HG02938 (cell line): ENCODE results near the gene SLC25A4.
"Not testable (repeated sequence)": the region's sequence is repeated elsewhere in the genome, so short reads cannot be mapped to it uniquely, and the experiment has no call there.

Experiments
- ATAC-seq: cut with Tn5 transposase; IDR thresholded peaks from one replicate; pipeline ENCODE4 v1.9.1; 2021; ENCODE audit warnings: mild to moderate bottlenecking, moderate library complexity; ENCODE audit not compliant: unreplicated experiment

The SLC25A4 gene

GRCh38 chr4:185142912-185143600, at the start of gene SLC25A4:
Gene SLC25A4 (plus strand): TSS chr4:185143266. CDS start chr4:185143373, 107 bp downstream.
- peak; percentile 88 for ATAC-seq

- no peak for ATAC-seq
These were observed 49.5 kb upstream of the SLC25A4 start for GRCh38 chr4:185093603-185094002.

GRCh38 chr4:185096032-185096653, 46.9 kb upstream of the SLC25A4 start:
- no peak for ATAC-seq

DNA sequence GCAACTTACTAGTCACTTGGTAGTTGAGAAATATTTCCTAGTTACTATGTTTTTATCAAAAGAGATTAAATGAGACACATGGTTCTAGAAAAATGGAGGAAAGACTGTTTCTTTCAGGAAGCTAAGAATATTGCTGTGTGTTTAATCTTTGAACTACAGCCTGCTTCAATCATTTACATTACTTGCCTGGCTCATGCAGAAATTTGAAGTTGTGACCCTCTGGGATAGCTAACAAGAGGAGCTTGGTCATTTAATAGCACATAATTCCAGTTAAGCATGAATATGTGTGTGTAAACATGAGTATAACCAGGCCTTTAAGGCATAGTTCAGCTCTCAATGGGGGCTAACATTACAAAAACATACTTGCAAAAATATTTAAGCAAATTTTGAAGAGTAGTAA, 44.6 kb upstream of the SLC25A4 start:
- no peak for ATAC-seq

DNA sequence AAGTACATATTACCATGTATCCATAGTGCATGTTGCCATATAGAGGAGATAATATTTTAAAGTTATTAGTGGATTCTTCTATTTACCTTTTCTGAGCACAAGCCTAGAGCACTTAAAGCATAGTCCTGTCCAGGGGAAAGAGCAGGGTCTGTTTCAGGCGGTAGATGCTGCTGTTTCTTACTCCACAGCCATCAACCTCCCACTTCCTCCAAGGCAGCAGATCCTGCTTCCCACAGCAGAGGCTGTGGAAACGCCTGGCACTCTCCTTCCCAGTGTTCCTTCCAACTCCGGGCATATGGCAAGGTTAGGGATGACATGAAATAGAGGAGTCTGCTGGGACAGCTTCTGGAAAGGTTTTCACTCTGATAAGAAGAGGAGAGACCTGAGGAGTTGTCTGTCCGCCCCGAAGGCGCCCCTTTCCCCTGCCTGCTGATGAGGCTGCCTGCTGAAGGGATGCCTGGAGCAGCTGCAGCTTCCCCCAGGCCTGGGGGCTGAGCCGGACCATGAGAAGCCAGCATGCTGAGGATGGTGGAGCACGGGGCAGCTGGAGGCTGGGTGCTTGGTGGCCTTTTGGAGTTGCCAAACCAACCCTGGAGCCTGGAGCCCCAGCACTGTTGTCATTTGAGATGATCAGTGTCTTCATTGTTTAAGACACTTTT, 43.9 kb upstream of the SLC25A4 start:
- ATAC-seq, result no peak

- ATAC-seq, result no peak
These were observed 43.1 kb upstream of the SLC25A4 start for GRCh38 chr4:185099940-185100339.

DNA sequence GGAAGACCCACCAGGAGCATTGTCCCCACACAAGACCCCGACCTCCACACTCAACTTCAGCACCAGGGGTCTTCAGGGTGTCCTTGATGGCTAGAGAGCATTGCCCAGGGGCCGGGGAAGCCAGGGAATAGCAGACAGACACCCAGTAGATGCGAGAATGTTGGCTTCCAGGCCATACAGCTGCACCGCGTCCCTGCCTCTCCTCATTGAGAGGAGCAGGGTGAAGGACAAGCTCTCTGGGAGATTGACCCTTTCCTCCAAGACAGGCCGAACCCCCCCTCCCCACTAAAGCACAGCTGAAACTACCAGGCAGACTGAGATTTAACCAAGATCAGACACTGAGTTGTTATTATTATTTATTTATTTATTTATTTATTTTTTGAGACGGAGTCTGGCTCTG, 42.6 kb upstream of the SLC25A4 start:
- ATAC-seq, result no peak

DNA sequence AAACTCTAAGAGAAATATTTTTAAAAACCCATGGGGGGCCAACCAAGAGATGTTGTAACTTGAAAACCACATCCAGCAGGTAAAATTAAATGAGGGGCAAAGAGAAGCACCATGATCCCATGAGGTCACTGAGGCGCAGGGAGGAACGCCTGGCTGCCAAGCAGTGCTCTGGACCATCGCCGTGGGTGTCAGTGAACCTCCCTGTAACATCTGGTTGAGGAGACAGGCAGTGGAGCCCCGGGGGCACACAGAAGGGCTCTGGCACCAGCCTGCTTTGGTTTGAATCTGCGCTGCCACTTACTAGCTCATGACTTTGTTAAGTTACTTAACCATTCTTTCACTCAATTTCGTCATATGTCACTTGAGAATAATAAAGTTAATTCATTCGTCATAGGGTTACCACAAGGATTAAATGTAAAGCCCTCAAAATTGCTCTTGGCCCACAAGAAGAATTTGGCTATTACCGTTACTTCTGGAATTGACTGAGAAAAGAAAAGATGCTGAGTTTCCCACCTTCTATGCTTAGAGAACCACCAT, 41.6 kb upstream of the SLC25A4 start:
- ATAC-seq, result no peak

DNA sequence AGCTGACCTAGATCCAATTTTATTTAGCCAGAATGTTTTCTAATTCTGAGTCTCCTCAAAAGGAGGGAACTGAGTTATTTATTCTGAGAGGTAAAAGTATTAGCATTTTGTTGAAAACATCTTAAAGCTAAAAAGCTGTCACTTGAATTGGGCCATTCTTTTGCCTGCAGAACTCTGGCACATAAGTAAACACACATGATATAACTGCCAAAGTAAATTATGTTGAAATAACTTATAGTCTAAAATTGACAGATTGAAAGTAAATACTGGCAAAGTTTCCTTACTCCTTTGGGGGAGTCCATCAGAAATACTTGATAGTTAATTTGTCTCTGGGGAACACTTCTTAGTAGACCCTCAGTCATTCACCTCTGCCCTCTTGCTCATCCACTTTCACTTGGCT, 38.3 kb upstream of the SLC25A4 start:
- ATAC-seq, result no peak

GRCh38 chr4:185106353-185106752, 36.7 kb upstream of the SLC25A4 start:
- no peak for ATAC-seq

- ATAC-seq, result not testable (repeated sequence)
These were observed 35.5 kb upstream of the SLC25A4 start for GRCh38 chr4:185107574-185107973.

- ATAC-seq, result no peak
These were observed 34.9 kb upstream of the SLC25A4 start for GRCh38 chr4:185108185-185108584.

DNA sequence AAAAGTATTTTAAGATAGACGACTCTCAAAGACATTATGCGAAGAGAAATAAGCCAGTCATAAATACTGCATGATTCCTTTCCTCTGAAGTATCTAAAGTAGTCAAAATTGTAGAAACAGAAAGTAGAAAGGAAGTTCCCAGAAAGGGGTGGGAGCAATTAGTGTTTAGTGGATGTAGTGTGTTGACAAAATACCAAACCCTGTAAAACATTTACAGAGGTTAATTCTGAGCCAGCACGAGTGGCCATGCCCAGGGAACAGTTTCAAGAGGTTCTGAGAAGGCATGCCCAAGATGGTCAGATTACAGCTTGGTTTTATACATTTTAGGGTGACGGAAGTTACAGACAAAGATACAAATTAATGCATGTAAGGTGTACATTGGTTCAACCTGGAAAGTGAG, 34.4 kb upstream of the SLC25A4 start:
- no peak for ATAC-seq

- no peak for ATAC-seq
These were observed 33.3 kb upstream of the SLC25A4 start for GRCh38 chr4:185109736-185110135.

GRCh38 chr4:185110375-185110823, 32.7 kb upstream of the SLC25A4 start:
- ATAC-seq, result no peak

GRCh38 chr4:185112104-185112503, 31.0 kb upstream of the SLC25A4 start:
- no peak for ATAC-seq

DNA sequence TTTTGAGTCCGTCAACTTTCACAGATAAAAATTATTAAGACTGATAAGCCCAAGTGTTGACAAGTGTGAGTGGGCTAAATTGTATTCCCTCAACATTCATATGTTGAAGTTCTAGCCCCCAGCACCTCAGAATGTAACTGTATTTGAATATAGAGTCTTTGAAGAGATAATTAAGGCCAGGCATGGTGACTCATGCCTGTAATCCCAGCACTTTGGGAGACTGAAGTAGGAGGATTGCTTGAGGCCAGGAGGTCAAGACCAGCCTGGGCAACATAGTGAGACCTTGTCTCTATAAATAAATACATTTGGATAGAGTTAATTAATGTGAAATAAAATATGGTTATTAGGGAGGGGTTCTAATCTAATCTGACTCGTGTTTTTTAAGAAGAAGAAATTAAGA, 29.7 kb upstream of the SLC25A4 start:
- no peak for ATAC-seq

DNA sequence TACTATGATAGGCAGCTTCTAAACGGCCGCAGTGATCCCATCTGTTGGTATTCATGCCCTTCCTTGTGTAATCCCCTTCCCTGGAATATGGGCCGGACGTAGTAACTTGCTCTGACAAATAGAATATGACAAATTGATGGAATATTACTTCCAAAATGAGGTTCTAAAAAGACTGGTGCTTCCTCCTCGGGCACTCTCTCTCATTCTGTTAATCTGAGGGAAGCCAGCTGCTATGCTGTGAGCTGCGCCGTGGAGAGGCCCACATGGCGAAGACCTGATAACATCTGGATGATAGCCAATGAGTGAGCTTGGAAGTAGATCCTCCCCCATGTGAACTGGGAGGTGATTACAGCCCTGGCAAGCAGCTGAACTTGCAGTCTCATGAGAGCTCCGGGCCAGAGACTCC, 27.2 kb upstream of the SLC25A4 start:
- no peak for ATAC-seq

DNA sequence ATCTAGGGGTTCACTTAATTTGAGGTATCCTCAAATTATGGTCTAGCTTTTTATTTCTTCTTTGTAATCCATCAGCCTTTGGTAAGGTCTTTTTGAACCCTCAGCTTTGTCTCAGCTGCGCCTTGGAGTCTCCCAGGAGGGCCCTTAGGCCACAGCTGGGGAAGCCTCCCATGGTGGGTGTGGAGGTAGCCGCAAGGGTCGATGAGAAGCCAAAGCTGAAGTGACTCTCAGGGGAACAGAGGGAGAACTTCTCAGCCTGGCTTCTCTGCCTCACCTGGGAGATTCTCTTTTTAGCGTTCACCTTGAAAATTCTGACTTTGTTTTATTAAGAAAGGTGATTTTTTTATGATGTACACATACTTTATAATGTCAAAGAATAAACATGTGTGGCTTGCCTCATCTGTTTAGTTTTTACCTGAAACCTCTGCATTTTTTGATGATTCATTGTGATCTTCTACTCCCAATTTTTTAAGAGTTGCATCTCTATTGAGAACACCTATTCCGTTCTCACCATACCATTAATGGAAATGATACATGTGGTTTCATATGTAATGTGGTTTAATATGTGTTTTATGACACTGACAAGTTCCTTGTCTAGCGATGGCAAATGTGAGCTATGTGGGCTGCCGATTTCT, 25.6 kb upstream of the SLC25A4 start:
- no peak for ATAC-seq

- ATAC-seq, result no peak
These were observed 24.2 kb upstream of the SLC25A4 start for GRCh38 chr4:185118876-185119275.

DNA sequence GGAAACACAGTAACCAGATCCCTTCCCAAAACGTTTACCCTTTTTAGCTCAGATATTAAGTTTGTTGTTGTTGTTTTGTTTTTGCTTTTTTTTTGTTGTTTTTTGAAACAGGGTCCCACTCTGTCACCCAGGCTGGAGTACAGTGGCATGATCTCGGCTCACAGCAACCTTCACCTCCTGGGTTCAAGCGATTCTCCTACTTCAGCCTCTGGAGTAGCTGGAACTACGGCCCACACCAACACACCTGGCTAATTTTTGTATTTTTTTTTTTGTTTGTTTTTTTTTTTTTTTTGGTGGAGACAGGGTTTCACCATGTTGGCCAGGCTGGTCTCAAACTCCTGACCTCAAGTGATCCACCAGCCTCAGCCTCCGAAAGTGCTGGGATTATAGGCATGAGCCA, 23.6 kb upstream of the SLC25A4 start:
- ATAC-seq, result not testable (repeated sequence)
